Limb (tissue), 2 donors: Measurements from ENCODE around the gene SIN3B.
"Not testable (repeated sequence)": the region's sequence is repeated elsewhere in the genome, so short reads cannot be mapped to it uniquely, and the experiment has no call there.

Experiments used
- DNase-seq, 2 donors: peaks; one replicate each; pipeline ENCODE4 v3.0.0-alpha.2; 2016; ENCODE audit errors: extremely low spot score in 2 of 2

The SIN3B gene

DNA sequence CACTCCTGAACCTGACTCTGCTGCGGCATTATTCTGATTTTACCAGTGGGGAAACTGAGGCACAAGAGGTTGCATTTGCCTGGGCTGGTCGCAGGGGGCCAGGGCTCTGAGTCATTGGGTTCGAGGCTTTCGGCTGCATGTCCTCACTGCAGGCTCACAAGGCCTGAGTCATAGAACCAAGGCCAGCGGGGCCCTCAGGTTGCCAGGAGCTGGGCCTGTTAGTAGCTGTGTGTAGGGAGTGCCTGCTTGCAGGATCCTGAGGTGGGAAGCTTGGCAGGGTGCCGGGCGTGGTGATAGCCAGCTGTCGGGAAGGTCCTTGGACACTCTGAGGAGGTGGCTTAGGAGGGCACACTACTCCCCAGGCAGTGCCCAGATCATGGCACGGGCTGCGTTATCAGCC is 38.0 kb downstream of the SIN3B start:
- no peak for DNase-seq

DNA sequence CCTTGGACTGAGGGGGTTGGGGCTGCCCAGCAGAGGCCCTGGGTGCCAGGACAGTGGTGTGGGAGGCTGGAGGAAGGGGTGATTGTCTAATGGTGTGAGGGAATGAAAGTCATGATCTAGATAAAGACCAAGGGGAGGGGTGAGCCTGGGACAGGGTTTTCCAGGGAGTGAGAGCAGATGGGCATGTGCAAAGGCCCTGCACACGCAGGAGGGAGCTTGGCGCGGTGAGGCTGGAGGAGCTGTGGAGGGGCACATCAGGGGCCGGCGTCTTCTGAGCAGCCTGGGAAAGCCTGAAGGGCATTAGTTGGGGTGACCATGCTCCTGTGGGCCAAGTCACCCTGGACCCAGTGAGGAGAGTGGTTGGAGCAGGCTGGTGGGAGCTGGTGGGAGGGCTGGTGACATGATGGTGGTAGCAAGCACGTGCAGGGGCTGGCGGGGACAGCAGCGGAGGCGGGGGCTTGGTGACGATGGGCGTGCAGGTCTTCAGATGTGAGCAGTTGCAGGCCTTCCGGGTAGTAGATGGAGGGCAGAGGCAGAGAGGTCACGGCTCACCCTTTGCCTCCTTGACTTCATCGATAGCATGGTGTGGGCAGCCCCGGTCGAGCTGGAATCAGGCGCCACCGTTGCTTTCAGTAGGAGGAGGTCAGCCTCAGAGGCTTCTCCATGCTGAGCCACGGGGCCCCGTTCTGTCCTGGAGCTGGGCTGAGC is 39.4 kb downstream of the SIN3B start:
- DNase-seq = no peak

DNA sequence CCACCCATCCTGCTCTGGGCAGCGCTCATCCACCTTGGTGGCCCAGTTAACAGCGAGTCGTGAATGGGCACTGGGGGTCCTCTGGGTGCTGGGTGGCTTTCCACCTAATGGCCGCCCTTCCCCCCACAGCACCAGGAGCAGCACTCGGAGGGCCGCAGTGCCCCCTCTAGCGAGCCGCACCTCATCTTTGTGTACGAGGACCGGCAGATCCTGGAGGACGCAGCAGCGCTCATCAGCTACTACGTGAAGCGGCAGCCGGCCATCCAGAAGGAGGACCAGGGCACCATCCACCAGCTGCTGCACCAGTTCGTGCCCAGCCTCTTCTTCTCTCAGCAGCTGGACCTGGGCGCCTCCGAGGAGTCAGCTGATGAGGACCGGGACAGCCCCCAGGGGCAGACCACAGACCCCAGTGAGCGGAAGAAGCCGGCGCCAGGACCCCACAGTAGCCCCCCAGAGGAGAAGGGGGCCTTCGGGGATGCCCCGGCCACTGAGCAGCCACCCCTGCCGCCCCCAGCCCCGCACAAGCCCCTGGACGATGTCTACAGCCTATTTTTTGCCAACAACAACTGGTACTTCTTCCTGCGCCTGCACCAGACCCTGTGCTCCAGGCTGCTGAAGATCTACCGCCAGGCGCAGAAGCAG is 40.3 kb downstream of the SIN3B start:
- no peak for DNase-seq

DNA sequence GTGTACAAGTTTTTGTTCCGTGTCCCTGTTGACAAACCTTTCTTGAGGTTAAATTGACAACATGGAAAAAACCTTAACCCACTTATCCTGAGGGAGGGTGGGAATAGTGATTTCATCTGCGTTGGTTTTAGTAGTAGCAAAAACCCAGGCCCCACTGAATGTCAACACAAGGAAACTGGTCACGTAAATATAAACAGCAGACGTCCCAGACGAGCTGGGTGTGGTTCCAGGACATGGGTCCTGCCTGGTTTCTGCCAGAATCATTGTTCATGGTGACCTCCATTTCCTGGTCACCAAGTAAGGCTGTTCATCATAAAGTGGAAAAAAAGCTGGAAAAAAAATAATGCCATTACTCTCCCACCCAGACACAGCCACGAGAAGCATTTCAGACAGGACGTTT is 42.7 kb downstream of the SIN3B start:
- no peak for DNase-seq

DNA sequence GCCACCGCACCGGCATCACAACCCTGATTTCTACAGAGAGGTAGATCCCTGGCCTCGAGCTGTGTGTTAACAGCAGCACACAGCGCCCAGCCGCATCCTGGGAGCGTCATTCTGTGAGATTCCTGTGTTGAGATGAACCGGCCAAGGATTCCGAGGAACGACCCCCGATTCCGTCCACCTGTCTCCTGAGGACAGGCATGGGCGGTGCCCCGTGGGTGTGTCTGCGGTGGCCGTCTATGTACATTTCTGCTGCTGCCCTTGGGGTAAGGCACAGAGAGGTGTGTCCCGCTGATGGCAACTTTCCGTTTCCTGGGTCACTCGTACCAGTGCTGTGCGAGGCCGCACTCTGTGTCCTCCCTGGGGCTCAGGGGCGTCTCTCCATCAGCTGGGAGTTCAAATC is 43.5 kb downstream of the SIN3B start:
- DNase-seq = no peak

DNA sequence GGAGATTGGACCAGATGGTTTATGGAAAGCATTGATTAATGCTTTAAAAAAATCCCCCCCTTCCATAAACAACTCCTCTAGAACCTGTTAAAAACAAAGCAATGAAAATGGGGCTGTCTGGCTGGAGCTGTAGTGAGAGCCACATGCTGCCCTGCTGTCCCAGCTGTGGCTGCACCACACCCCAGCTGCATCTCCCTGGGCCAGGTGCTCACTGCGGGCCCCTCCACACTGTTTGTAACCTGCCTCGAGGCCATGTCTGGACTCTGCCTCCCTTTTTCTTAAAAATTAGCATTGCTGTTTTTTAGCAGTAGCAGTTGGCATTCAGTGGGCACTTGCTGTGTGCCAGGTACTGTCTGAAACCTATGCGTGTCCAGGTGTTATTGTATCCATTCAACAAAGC is 44.4 kb downstream of the SIN3B start:
- DNase-seq = no peak

DNA sequence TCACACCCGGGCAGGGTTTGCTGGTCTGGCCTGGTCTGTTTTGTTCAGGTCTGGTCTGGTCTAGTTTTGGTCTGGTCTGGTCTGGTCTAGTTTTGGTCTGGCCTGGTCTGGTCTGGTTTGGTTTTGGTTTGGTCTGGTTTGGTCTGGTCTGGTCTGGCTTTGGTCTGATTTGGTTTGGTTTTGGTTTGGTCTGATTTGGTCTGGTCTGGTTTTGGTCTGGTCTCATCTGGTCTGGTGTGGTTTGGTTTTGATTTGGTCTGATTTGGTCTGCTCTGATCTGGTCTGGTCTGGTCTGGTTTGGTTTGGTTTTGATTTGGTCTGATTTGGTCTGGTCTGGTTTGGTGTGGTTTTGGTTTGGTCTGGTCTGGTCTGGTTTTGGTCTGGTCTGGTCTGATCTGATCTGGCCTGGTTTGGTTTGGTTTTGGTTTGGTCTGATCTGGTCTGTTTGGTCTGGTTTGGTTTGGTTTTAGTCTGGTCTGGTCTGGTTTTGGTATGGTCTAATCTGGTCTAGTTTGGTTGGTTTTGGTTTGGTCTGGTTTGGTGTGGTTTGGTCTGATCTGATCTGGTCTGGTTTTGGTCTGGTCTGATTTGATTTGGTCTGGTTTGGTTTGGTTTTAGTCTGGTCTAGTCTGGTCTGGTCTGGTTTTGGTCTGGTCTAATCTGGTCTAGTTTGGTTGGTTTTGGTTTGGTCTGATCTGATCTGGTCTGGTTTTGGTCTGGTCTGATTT is 45.2 kb downstream of the SIN3B start:
- DNase-seq = no peak

DNA sequence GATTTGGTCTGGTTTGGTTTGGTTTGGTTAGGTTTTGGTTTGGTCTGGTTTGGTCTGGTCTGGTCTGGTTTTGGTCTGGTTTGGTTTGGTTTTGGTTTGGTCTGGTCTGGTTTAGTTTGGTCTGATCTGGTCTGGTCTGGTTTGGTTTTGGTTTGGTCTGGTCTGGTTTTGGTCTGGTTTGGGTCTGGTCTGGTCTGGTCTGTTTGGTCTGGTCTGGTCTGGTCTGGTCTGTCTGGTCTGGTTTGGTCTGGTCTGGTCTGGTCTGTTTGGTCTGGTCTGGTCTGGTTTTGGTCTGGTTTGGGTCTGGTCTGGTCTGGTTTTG is 45.7 kb downstream of the SIN3B start:
- DNase-seq = not testable (repeated sequence)

DNA sequence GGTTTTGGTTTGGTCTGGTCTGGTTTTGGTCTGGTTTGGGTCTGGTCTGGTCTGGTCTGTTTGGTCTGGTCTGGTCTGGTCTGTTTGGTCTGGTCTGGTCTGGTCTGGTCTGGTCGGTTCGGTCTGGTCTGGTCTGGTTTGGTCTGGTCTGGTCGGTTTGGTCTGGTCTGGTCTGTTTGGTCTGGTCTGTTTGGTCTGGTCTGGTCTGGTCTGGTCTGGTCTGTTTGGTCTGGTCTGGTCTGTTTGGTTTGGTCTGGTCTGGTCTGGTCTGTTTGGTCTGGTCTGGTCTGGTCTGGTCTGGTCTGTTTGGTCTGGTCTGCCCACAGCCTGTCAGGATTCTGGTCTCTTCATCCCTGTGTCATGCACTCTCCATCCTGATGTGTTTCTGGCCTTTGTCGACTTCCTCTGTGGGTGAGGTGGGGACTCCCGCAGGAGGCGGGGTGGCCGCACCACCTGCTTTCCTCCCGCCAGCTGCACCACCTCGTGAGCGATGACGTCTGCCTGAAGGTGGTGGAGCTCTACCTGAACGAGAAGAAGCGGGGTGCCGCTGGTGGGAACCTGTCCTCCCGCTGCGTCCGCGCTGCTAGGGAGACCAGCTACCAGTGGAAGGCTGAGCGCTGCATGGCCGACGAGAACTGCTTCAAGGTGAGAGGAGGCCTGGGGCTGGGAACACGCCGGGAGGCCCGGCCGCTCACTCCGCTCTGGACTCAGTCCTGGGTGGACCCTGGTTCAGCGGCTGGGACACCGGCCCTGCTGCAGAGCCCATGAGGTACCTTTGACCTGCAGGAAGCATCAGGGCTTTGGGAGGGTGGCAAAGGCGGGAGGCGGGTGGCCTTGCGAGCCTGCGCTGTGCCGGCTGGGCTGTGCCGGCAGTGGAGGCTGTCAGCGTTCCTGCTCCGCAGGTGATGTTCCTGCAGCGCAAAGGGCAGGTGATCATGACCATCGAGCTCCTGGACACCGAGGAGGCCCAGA is 46.7 kb downstream of the SIN3B start:
- DNase-seq = no peak

DNA sequence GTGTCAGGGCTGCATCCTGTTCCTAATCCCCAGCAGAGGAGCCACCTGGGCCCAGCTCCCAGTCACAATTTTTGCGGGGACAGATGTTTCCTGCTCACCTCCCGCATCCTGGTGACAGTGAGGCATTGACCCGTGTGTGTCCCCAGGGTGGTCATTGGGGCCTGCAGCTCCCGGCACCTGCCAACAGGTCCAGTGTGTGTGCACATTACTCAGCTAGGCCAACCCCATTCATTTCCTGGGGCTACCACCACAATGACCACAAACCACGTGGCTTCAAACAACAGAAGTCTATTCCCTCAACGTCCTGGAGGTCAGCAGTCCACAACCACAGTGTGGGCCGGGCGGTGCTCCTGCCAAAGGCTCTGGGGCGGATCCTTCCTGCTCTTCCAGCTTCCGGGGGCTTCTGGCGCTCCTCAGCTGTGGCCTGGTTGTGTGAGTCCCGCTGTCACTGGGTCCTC is 47.7 kb downstream of the SIN3B start:
- DNase-seq = no peak

DNA sequence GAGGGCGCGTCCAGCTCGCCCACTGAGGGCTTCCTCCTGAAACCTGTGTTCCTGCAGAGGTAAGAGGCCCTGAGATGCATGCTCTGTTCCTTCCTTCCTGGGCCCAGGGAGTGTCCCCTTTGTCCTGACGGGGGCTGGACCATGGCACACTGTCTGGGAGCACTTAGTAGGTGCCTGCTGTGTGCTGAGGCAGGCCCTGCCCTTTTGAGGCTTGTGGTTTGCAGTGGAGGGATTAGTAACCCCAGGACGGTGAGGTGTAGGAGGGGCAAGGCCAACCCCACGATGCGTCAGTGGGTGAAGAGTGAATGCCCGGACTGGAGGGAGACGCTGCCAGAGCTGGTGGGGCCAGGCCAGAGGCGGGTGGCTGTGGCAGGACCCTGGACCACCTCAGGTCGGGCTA is 48.4 kb downstream of the SIN3B start:
- no peak for DNase-seq

DNA sequence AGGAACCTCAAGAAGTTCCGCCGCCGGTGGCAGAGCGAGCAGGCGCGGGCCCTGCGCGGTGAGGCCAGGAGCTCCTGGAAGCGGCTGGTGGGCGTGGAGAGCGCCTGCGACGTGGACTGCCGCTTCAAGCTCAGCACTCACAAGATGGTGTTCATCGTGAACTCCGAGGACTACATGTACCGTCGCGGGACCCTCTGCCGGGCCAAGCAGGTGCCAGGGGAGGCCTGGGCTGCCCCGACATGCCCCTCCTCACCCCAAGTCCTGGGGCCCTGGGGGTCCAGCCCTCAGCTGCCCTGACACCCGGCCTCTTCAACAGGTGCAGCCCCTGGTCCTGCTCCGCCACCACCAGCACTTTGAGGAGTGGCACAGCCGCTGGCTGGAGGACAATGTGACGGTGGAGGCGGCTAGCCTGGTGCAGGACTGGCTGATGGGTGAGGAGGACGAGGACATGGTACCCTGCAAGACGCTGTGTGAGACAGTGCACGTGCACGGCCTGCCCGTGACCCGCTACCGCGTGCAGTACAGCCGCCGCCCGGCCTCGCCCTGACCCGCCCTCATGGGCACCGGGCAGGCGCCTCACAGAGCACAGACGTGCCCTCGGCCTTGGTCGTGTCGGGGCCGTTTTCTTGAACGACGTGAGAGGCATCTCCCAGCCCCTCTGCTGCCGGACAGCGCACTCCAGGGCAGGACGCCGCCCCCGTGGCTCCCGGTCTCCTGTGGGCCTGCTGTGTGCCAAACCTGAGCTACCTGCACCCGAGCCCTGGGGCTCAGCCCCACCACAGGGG is 49.2 kb downstream of the SIN3B start:
- DNase-seq = no peak

DNA sequence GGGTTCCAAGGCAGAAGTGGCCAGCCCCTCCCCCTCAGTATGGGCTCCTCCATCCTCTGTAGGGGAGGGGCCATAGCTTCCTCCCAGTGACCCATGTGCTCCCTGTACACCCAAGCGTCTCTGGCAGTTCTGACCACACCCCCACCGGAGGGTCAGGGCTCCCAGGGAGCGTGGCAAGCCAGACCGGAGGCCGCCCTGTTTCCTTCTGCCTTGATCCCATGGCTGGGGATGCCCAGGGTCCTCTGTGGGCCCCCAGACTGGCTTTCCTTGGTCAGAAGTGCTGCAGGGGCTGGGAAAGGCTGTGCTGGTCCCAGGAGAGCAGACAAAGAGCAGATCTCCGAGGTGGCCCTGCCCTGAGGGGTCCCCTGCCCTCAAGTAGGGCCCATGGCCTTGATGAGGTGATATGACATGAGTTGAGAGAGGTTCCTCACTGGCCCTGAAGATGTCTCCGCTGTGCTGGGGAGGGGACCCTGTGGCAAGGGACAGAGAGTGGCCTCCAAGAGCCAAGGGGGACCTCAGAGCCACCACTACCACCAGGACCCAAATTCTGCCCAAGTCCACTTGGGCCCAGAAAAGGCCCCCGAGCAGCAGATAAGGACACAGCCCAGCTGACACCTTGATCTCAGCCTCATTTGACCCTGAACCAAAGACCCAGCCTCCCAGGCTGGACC is 51.8 kb downstream of the SIN3B start:
- DNase-seq = no peak

DNA sequence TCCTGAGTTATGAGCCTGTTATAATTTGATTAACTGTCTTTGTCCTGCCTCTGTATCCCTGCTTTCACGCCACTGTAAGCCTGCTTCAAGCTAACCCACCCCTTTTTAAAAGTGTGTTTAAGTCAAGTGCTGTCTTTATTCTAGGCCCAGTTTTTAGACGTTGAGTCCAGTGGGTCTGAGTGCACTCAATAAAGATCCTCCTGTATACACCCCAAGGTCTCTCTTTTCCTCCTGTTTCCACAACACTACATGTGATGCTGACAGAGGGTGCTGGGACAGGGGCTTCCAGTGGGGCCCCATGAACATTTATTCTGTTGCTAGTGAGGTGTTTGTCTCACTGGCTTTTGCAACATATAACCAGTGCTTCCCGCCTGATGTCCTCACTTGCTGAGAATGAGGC is 52.9 kb downstream of the SIN3B start:
- no peak for DNase-seq

DNA sequence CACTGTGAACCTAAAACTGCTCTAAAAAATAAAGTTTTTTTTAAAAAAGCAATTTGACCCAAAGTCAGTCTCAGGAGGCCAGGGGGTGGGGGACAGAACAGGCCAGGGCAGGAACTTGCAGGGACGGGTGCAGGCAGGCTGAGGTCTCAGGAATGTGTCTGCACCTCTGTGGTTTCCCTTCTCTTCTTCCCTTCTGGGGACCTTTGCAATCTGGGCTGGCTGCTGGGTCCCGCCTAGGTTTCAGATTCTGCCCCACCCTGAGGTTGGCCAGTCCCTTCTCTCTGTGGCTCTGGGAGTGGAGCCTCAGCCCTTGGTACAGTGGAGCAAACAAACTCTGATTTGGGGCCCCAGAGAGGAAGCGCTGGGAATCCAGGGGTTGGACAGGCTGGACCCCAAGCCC is 54.3 kb downstream of the SIN3B start:
- no peak for DNase-seq

DNA sequence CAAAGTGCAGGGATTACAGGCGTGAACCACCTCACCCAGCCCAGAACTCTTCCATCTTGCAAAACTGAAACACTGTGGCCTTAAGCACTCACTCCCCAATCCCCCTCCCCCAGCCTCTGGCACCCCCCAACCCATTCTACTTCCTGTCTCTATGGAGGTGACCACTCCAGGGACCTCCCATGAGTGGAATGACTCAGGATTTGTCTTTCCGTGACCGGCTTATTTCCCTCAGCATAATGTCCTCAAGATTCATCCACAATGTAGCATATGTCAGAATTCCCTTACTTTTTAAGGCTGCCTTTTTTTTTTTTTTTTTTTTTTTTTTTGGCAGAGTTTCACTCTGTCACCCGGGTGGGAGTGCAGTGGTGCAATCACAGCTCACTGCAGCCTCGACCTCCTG is 56.0 kb downstream of the SIN3B start:
- DNase-seq = no peak

DNA sequence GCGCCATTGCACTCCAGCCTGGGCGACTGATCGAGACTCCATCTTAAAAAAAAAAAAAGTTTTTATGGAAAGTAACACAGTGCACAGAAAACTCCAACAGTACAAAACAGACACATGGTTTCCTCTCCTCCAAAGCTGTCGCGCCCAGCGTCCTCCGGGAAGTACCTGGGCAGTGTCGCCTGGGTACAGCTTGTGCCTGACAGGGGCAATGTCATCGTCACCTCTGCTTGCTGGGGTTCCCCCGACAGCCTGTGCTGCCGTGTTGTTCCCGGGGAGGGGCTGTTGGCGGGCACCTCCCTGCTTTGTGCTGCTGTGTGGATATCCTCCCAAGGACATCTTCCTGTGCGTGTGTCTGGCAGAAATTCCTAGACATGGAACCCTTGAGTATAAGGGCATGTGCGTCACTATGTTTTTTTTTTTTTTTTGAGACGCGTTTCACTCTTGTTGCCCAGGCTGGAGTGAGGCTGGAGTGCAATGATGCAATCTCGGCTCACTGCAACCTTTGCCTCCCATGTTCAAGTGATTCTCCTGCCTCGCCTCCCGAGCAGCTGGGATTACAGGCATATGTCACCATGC is 57.2 kb downstream of the SIN3B start:
- no peak for DNase-seq

DNA sequence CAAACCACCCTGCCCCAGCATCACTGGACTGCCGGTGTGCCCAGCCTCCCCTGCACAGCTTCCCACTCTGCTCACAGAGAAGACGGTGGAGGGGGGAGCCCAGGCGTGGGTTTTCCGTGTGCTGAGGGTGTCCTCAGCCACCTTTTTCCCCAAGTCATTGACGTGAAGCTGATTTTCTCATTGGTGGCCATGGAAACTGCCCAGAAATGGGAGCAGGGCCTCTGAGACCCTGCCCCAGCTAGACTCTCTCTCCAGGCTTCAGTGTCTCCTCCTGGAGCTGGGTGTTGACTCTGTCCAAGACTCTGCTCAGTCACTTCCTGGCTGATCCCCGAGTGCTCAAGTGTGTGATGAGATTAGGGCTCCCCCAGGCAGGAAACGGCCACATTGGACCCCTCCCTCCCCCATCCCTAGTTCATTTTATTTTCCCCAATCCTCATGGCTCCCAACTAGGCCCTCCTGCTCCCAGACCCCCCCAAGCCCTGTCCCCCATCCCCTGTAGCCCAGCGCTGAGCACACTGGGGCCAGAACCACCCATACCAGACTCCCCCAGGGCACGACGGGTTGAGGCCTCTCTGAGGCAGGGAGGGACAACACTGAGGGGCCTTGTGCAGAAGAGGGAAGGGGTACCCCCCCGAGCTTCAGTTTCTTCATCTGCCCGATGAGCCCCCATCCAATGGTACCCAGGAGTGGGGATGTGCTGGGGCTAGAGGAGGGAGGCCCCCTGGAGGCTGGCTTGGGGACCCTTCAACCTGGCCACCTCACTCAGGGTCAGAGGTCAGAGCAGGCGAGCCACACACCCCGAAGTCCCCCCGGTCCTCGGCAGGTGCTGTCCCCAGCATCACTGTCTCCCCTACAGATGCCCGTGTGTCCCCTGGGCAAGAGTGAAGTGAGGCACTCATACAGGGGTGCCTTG is 58.4 kb downstream of the SIN3B start:
- DNase-seq = no peak
